Stimulated activated naive CD8-positive, alpha-beta T cell treated with anti-CD3 and anti-CD28 coated beads, Interleukin-15, Interleukin-2, amounts not matched to agents 100 U/mL and 50 U/mL, for 24 hours (primary cell): ENCODE results near the gene PGC.
"Not testable (repeated sequence)": the region's sequence is repeated elsewhere in the genome, so short reads cannot be mapped to it uniquely, and the experiment has no call there.

Source experiments
- ATAC-seq: fragments of 150-1000 bp; cut with Tn5 transposase; one replicate; pipeline ENCODE4 v1.10.0; 2021
- DNase-seq: peaks from one replicate; pipeline ENCODE4 v3.0.0; 2021

The PGC gene

GRCh38 chr6:41775293-41775882 lies 28.2 kb upstream of the PGC start:
- no peak for DNase-seq
- ATAC-seq: no peak

- DNase-seq: no peak
- ATAC-seq: no peak
Measured at GRCh38 chr6:41774841-41775240, 27.6 kb upstream of the PGC start.

GRCh38 chr6:41771058-41771983 lies 24.1 kb upstream of the PGC start:
- no peak for DNase-seq
- ATAC-seq: no peak

GRCh38 chr6:41770381-41771057 lies 23.3 kb upstream of the PGC start:
- DNase-seq (no peak), ATAC-seq (no peak)

- ATAC-seq (no peak), DNase-seq (no peak)
Measured at GRCh38 chr6:41769376-41769775, 22.2 kb upstream of the PGC start.

- ATAC-seq (no peak), DNase-seq (no peak)
Measured at GRCh38 chr6:41768545-41769308, 21.5 kb upstream of the PGC start.

- DNase-seq (no peak), ATAC-seq (no peak)
Measured at GRCh38 chr6:41767112-41767833, 20.1 kb upstream of the PGC start.

- ATAC-seq, DNase-seq: not testable (repeated sequence)
Measured at GRCh38 chr6:41766043-41766664, 19.0 kb upstream of the PGC start.

- DNase-seq: no peak
- no peak for ATAC-seq
Measured at GRCh38 chr6:41763470-41763869, 16.3 kb upstream of the PGC start.

GRCh38 chr6:41759905-41760579 lies 12.8 kb upstream of the PGC start:
- ATAC-seq (no peak), DNase-seq (no peak)

GRCh38 chr6:41759106-41759904 lies 12.1 kb upstream of the PGC start:
- no peak for ATAC-seq
- no peak for DNase-seq

GRCh38 chr6:41758641-41759035 lies 11.4 kb upstream of the PGC start:
- no peak for DNase-seq
- no peak for ATAC-seq

- no peak for DNase-seq
- no peak for ATAC-seq
Measured at GRCh38 chr6:41757931-41758640, 10.9 kb upstream of the PGC start.

GRCh38 chr6:41757271-41757670 lies 10.1 kb upstream of the PGC start:
- ATAC-seq (no peak), DNase-seq (no peak)

GRCh38 chr6:41756354-41756753 lies 9.2 kb upstream of the PGC start:
- no peak for DNase-seq
- ATAC-seq: no peak

- ATAC-seq: no peak
- no peak for DNase-seq
Measured at GRCh38 chr6:41755895-41756294, 8.7 kb upstream of the PGC start.

- DNase-seq (no peak), ATAC-seq (no peak)
Measured at GRCh38 chr6:41750374-41750773, 3.2 kb upstream of the PGC start.

GRCh38 chr6:41748542-41748941 lies 1.3 kb upstream of the PGC start:
- DNase-seq (no peak), ATAC-seq (no peak)

GRCh38 chr6:41748102-41748477 lies 893 bp upstream of the PGC start:
- no peak for ATAC-seq
- DNase-seq: no peak
